Activated T-cell treated with anti-CD3 and anti-CD28 coated beads, Interleukin-2, amount 50 U/mL, for 24 hours (primary cell): ENCODE measurements around the gene SESN3.
"Not testable (repeated sequence)": the region's sequence is repeated elsewhere in the genome, so short reads cannot be mapped to it uniquely, and the experiment has no call there.

Experiments
- DNase-seq: peaks from one replicate; pipeline ENCODE4 v3.0.0-alpha.2; 2020
- H3K27ac Mint-ChIP-seq: 2 replicates; pipeline ENCODE4 v1.8.0; 2020; ENCODE audit warnings: mild to moderate bottlenecking, mixed read lengths
- H3K27me3 Mint-ChIP-seq: 2 replicates; pipeline ENCODE4 v1.8.0; 2020; ENCODE audit warnings: mixed read lengths
- H3K36me3 Mint-ChIP-seq: 2 replicates; pipeline ENCODE4 v1.8.0; 2020; ENCODE audit warnings: low read depth, mixed read lengths
- H3K4me1 Mint-ChIP-seq: 2 replicates; pipeline ENCODE4 v1.8.0; 2020; ENCODE audit warnings: low read depth, mixed read lengths
- H3K4me3 Mint-ChIP-seq: 2 replicates; pipeline ENCODE4 v1.8.0; 2020; ENCODE audit warnings: mild to moderate bottlenecking, moderate library complexity, mixed read lengths
- H3K9me3 Mint-ChIP-seq: 2 replicates; pipeline ENCODE4 v1.8.0; 2020; ENCODE audit warnings: mixed read lengths

Gene SESN3

GRCh38 chr11:95144313-95145235 lies 86.4 kb downstream of the SESN3 start:
- Mint-ChIP-seq H3K4me1 (peaks cover 17% of the 10 kb centered on the region), H3K4me3 (no peak overlapping the region), H3K27ac (no peak overlapping the region), H3K9me3 (no peaks in the 10 kb centered on the region), H3K36me3 (no peaks in the 10 kb centered on the region), H3K27me3 (peaks cover 36% of the 10 kb centered on the region)
- no peak for DNase-seq

- no peaks in the 10 kb centered on the region for H3K36me3 Mint-ChIP-seq
Observed at GRCh38 chr11:95143106-95143681, 87.8 kb downstream of the SESN3 start.

GRCh38 chr11:95142431-95142830 lies 88.6 kb downstream of the SESN3 start:
- Mint-ChIP-seq H3K4me3 (no peak overlapping the region), H3K27me3 (peaks cover 34% of the 10 kb centered on the region), H3K4me1 (peaks cover 5% of the 10 kb centered on the region), H3K9me3 (no peaks in the 10 kb centered on the region), H3K27ac (no peak overlapping the region), H3K36me3 (no peaks in the 10 kb centered on the region)
- DNase-seq, result no peak

More at GRCh38 chr11:95143106-95143681, 87.8 kb downstream of the SESN3 start:
- DNase-seq, result no peak
- peaks cover 9% of the 10 kb centered on the region for H3K4me1 Mint-ChIP-seq
- H3K9me3 Mint-ChIP-seq, result no peaks in the 10 kb centered on the region
- H3K27me3 Mint-ChIP-seq, result peaks cover 34% of the 10 kb centered on the region
- H3K27ac Mint-ChIP-seq, result no peak overlapping the region
- H3K4me3 Mint-ChIP-seq, result no peak overlapping the region

GRCh38 chr11:95140397-95141033 lies 90.5 kb downstream of the SESN3 start:
- Mint-ChIP-seq H3K4me1 (peaks cover 3% of the 10 kb centered on the region), H3K27me3 (peaks cover 27% of the 10 kb centered on the region), H3K9me3 (no peaks in the 10 kb centered on the region), H3K4me3 (no peak overlapping the region), H3K27ac (no peak overlapping the region), H3K36me3 (no peaks in the 10 kb centered on the region)
- no peak for DNase-seq

GRCh38 chr11:95138448-95138847 lies 92.6 kb downstream of the SESN3 start:
- DNase-seq, result no peak
- no peaks in the 10 kb centered on the region for H3K9me3 Mint-ChIP-seq
- H3K4me3 Mint-ChIP-seq, result no peak overlapping the region
- peaks cover 10% of the 10 kb centered on the region for H3K27me3 Mint-ChIP-seq
- H3K4me1 Mint-ChIP-seq, result peaks cover 2% of the 10 kb centered on the region
- H3K27ac Mint-ChIP-seq, result no peak overlapping the region
- H3K36me3 Mint-ChIP-seq, result no peaks in the 10 kb centered on the region

GRCh38 chr11:95137299-95137698 lies 93.7 kb downstream of the SESN3 start:
- Mint-ChIP-seq H3K27me3 (peaks cover 2% of the 10 kb centered on the region), H3K9me3 (no peaks in the 10 kb centered on the region), H3K27ac (no peak overlapping the region), H3K4me3 (no peak overlapping the region), H3K4me1 (peaks cover 2% of the 10 kb centered on the region), H3K36me3 (no peaks in the 10 kb centered on the region)
- no peak for DNase-seq

- not testable (repeated sequence) for H3K4me3 Mint-ChIP-seq, H3K36me3 Mint-ChIP-seq, H3K27ac Mint-ChIP-seq, DNase-seq, H3K9me3 Mint-ChIP-seq, H3K4me1 Mint-ChIP-seq, H3K27me3 Mint-ChIP-seq
Observed at GRCh38 chr11:95136747-95137146, 94.3 kb downstream of the SESN3 start.

- peaks cover 4% of the 10 kb centered on the region for H3K36me3 Mint-ChIP-seq
- no peaks in the 10 kb centered on the region for H3K27me3 Mint-ChIP-seq
- no peak for DNase-seq
- peaks cover 2% of the 10 kb centered on the region for H3K4me1 Mint-ChIP-seq
- H3K9me3 Mint-ChIP-seq, result no peaks in the 10 kb centered on the region
- no peak overlapping the region for H3K27ac Mint-ChIP-seq
- no peak overlapping the region for H3K4me3 Mint-ChIP-seq
Observed at GRCh38 chr11:95135880-95136279, 95.1 kb downstream of the SESN3 start.

- Mint-ChIP-seq H3K9me3 (no peaks in the 10 kb centered on the region), H3K4me1 (peaks cover 2% of the 10 kb centered on the region)
Observed at GRCh38 chr11:95135155-95135554, 95.8 kb downstream of the SESN3 start.

GRCh38 chr11:95134491-95134890 lies 96.5 kb downstream of the SESN3 start:
- no peak for DNase-seq
- H3K27ac Mint-ChIP-seq, result no peak overlapping the region
- H3K4me3 Mint-ChIP-seq, result no peak overlapping the region
- H3K27me3 Mint-ChIP-seq, result no peaks in the 10 kb centered on the region
- H3K9me3 Mint-ChIP-seq, result no peaks in the 10 kb centered on the region
- peaks cover 2% of the 10 kb centered on the region for H3K4me1 Mint-ChIP-seq
- peaks cover 11% of the 10 kb centered on the region for H3K36me3 Mint-ChIP-seq

More at GRCh38 chr11:95135155-95135554, 95.8 kb downstream of the SESN3 start:
- no peak overlapping the region for H3K27ac Mint-ChIP-seq
- H3K4me3 Mint-ChIP-seq, result no peak overlapping the region
- no peaks in the 10 kb centered on the region for H3K27me3 Mint-ChIP-seq
- peaks cover 6% of the 10 kb centered on the region for H3K36me3 Mint-ChIP-seq
- no peak for DNase-seq

GRCh38 chr11:95132956-95133355 lies 98.0 kb downstream of the SESN3 start:
- Mint-ChIP-seq H3K4me1 (peaks cover 5% of the 10 kb centered on the region), H3K27ac (no peak overlapping the region), H3K27me3 (no peaks in the 10 kb centered on the region), H3K36me3 (peaks cover 24% of the 10 kb centered on the region), H3K4me3 (no peak overlapping the region), H3K9me3 (no peaks in the 10 kb centered on the region)
- no peak for DNase-seq

- Mint-ChIP-seq H3K9me3 (no peaks in the 10 kb centered on the region), H3K36me3 (peaks cover 25% of the 10 kb centered on the region), H3K4me1 (peaks cover 3% of the 10 kb centered on the region), H3K4me3 (no peak overlapping the region), H3K27ac (no peak overlapping the region), H3K27me3 (no peaks in the 10 kb centered on the region)
- no peak for DNase-seq
Observed at GRCh38 chr11:95128602-95129001, 102.4 kb downstream of the SESN3 start.

GRCh38 chr11:95123556-95123955 lies 107.4 kb downstream of the SESN3 start:
- Mint-ChIP-seq H3K4me3 (no peak overlapping the region), H3K4me1 (peaks cover 4% of the 10 kb centered on the region), H3K27ac (no peak overlapping the region), H3K36me3 (peaks cover 7% of the 10 kb centered on the region), H3K27me3 (no peaks in the 10 kb centered on the region), H3K9me3 (no peaks in the 10 kb centered on the region)
- no peak for DNase-seq

GRCh38 chr11:95121698-95122097 lies 109.3 kb downstream of the SESN3 start:
- no peak for DNase-seq
- Mint-ChIP-seq H3K36me3 (no peaks in the 10 kb centered on the region), H3K9me3 (no peaks in the 10 kb centered on the region), H3K4me3 (no peak overlapping the region), H3K4me1 (peaks cover 3% of the 10 kb centered on the region), H3K27me3 (no peaks in the 10 kb centered on the region), H3K27ac (no peak overlapping the region)
